GM23338 (cell line): ENCODE data around the gene SLC22A3. TPM values are rescaled to one million over a fixed set of nuclear protein-coding genes. Genes with fewer than 3 reads are reported as not detected.
A peak's percentile ranks its signal among the peaks of the same experiment; 100 is the strongest.

Source experiments
- ATAC-seq: fragments of 200-7000 bp; cut with Tn5 transposase; 3 replicates; pipeline ENCODE4 v1.9.1; 2020
- DNase-seq: peaks from one replicate; pipeline ENCODE4 v3.0.0-alpha.2; 2015; ENCODE audit warnings: low spot score
- H2AFZ ChIP-seq: fragments of 200-600 bp; sonication (generic); 2 replicates; pipeline ENCODE4 v1.8.0; 2016; ENCODE audit warnings: antibody characterized with exemption, mild to moderate bottlenecking, moderate library complexity
- H3F3A ChIP-seq: fragments of 200-600 bp; sonication (generic); replicated peaks from 2 replicates; pipeline ENCODE4 v1.8.0; 2017; ENCODE audit warnings: antibody characterized with exemption, mixed run types, low read depth
- H3K27ac ChIP-seq: fragments of 200-600 bp; sonication (generic); 2 replicates; pipeline ENCODE4 v1.6.1; 2016; ENCODE audit warnings: low read depth
- H3K27me3 ChIP-seq: fragments of 200-600 bp; sonication (generic); 2 replicates; pipeline ENCODE4 v1.8.0; 2016; ENCODE audit warnings: mild to moderate bottlenecking, mixed run types, moderate library complexity; ENCODE audit not compliant: insufficient read depth
- H3K36me3 ChIP-seq: fragments of 200-600 bp; sonication (generic); 2 replicates; pipeline ENCODE4 v1.8.0; 2016; ENCODE audit warnings: mild to moderate bottlenecking; ENCODE audit not compliant: insufficient read depth
- H3K4me1 ChIP-seq: fragments of 200-600 bp; sonication (generic); 2 replicates; pipeline ENCODE4 v1.8.0; 2016; ENCODE audit warnings: mild to moderate bottlenecking, moderate library complexity; ENCODE audit not compliant: insufficient read depth
- H3K4me2 ChIP-seq: fragments of 200-600 bp; sonication (generic); 2 replicates; pipeline ENCODE4 v1.7.1; 2017; ENCODE audit warnings: mixed run types
- H3K4me3 ChIP-seq: fragments of 200-600 bp; sonication (generic); 2 replicates; pipeline ENCODE4 v1.6.1; 2016; ENCODE audit warnings: mixed run types
- H3K79me2 ChIP-seq: fragments of 200-600 bp; sonication (generic); replicated peaks from 2 replicates; pipeline ENCODE4 v1.8.0; 2017; ENCODE audit warnings: mild to moderate bottlenecking; ENCODE audit not compliant: insufficient read depth
- H3K9me2 ChIP-seq: fragments of 200-600 bp; sonication (generic); 2 replicates; pipeline ENCODE4 v1.8.0; 2017; ENCODE audit not compliant: insufficient read depth
- H4K20me1 ChIP-seq: fragments of 200-600 bp; sonication (generic); replicated peaks from 2 replicates; pipeline ENCODE4 v1.8.0; 2017; ENCODE audit warnings: mild to moderate bottlenecking; ENCODE audit not compliant: insufficient read depth
- H3K27ac Mint-ChIP-seq: 2 replicates; pipeline ENCODE4 v1.8.0; 2020; ENCODE audit warnings: inconsistent platforms, mild to moderate bottlenecking, moderate library complexity, mixed read lengths
- H3K27me3 Mint-ChIP-seq: 3 replicates; pipeline ENCODE4 v1.8.0; 2022; ENCODE audit warnings: low read depth, mild to moderate bottlenecking, moderate library complexity, mixed read lengths, inconsistent platforms; ENCODE audit not compliant: insufficient read depth, poor library complexity
- H3K36me3 Mint-ChIP-seq: 3 replicates; pipeline ENCODE4 v1.8.0; 2021; ENCODE audit warnings: low read depth, mild to moderate bottlenecking, inconsistent platforms, moderate library complexity, mixed read lengths
- H3K4me1 Mint-ChIP-seq: 3 replicates; pipeline ENCODE4 v1.8.0; 2020; ENCODE audit warnings: mild to moderate bottlenecking, inconsistent platforms, mixed read lengths
- H3K4me3 Mint-ChIP-seq: 3 replicates; pipeline ENCODE4 v1.8.0; 2021; ENCODE audit warnings: moderate library complexity, mild to moderate bottlenecking, inconsistent platforms, mixed read lengths
- H3K9me3 Mint-ChIP-seq: 3 replicates; pipeline ENCODE4 v1.8.0; 2020; ENCODE audit warnings: moderate library complexity, mild to moderate bottlenecking, inconsistent platforms, mixed read lengths
- CREB1 ChIP-seq: fragments of 250-450 bp; sonication (Bioruptor Pico); IDR thresholded peaks from 2 replicates; pipeline ENCODE4 v1.5.0; 2020; ENCODE audit warnings: low read depth, mild to moderate bottlenecking, moderate library complexity
- CTCF ChIP-seq, 2 experiments: fragments of 200-600 bp in 1 of 2; sonication (generic) in 1 of 2; conservative IDR thresholded peaks; 2 replicates each; pipeline versions ENCODE4 v1.5.1 to v1.6.1; 2016 to 2017; ENCODE audit warnings: antibody characterized with exemption in 2 of 2, low read depth in 2 of 2, mild to moderate bottlenecking in 2 of 2, moderate library complexity in 1 of 2
- EZH2 ChIP-seq: fragments of 200-600 bp; sonication (generic); IDR thresholded peaks from one replicate; pipeline ENCODE4 v1.8.0; 2017; ENCODE audit warnings: antibody characterized with exemption, mild to moderate bottlenecking, low read depth; ENCODE audit not compliant: unreplicated experiment
- EZH2phosphoT487 ChIP-seq: fragments of 200-600 bp; sonication (generic); IDR thresholded peaks from one replicate; pipeline ENCODE4 v1.8.1; 2018; ENCODE audit warnings: antibody characterized with exemption; ENCODE audit not compliant: unreplicated experiment
- JUNB ChIP-seq: IDR thresholded peaks from one replicate; pipeline ENCODE4 v1.6.1; 2016; ENCODE audit warnings: antibody characterized with exemption; ENCODE audit not compliant: unreplicated experiment
- NANOG ChIP-seq: IDR thresholded peaks from 2 replicates; pipeline ENCODE4 v1.6.1; 2016; ENCODE audit warnings: antibody characterized with exemption, borderline replicate concordance
- STAT1 ChIP-seq: IDR thresholded peaks from one replicate; pipeline ENCODE4 v1.6.1; 2016; ENCODE audit warnings: antibody characterized with exemption; ENCODE audit not compliant: unreplicated experiment
- ZNF114 ChIP-seq: fragments of 250-450 bp; sonication (Bioruptor Pico); IDR thresholded peaks from 2 replicates; pipeline ENCODE4 v1.5.0; 2020; ENCODE audit warnings: mild to moderate bottlenecking, moderate library complexity
- ZNF331 ChIP-seq: fragments of 250-450 bp; sonication (Bioruptor Pico); IDR thresholded peaks from 2 replicates; pipeline ENCODE4 v1.5.0; 2020; ENCODE audit warnings: low read depth, mild to moderate bottlenecking, moderate library complexity
- ZNF462 ChIP-seq: fragments of 250-450 bp; sonication (Bioruptor Pico); IDR thresholded peaks from 2 replicates; pipeline ENCODE4 v1.5.0; 2020; ENCODE audit warnings: mild to moderate bottlenecking, moderate library complexity
- polyA plus RNA-seq: library from polyadenylated mRNA; unstranded; fragments of >200 nt; fragmentation: Nextera tagmentation; extraction: Ambion mirVana; gene quantifications from 2 replicates; pipeline ENCODE4 v1.2.1, GENCODE V29; 2016
- total RNA-seq: library from RNA; depleted of rRNA; stranded (reverse); fragments of >200 nt; shearing (Covaris generic); gene quantifications from 2 replicates; pipeline ENCODE4 v1.2.3, GENCODE V29; 2014
- TF ChIP-seq, protein P1 (sequence below): IDR thresholded peaks from 2 replicates; pipeline ENCODE4 v1.6.1; 2016; ENCODE audit warnings: antibody characterized with exemption
- TF ChIP-seq, protein P2 (sequence below): IDR thresholded peaks from one replicate; pipeline ENCODE4 v1.6.1; 2018; ENCODE audit warnings: antibody characterized with exemption; ENCODE audit not compliant: unreplicated experiment

SLC22A3 gene
- total and polyA plus RNA-seq, 2 experiments from 2014 or later: 0.78 to 3.2 TPM

DNA sequence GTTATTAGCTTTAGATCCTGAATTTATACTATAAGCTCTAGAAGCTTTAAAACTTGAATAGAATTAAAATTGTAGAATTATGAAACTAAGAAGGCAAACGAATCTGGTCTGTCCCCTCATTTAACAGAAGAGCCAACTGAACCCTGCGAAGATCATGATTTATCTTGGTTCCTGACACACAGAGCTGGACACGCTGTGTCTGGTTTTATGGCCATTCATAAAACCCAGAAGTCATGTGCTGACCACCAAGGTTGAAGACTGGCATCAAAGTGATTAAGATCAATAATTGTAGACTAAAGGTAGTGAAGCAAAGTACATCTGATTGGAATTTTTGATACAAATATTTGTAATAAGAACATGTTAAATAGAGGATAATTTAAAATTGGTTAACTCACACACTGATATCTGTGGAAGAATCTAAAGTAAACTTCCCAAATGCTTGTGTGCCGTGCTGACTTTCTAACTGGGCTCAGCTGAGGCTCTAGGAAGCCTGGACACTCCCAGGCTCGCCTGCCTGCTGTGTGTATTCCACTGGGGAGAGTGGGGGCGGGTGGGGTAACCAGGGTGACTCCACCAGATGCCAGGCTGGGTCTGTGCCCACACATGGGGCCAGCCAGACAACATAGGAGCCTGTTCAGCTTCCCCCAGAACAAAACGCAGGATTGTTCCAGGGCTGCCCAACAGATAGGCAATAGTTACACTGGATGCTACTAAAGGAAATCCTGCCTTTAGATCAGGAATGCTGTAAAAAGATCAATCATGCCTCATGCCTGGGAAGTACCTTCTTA, 42.1 kb upstream of the SLC22A3 start:
- no peaks in the 10 kb centered on the region for H3K36me3 ChIP-seq
- H3K4me2 ChIP-seq: no peak overlapping the region
- ATAC-seq (no peak), DNase-seq (no peak)
- no peaks in the 10 kb centered on the region for H3K4me1 ChIP-seq
- peak overlapping the region; percentile 76; the same call in 1 of the 2 replicates for H2AFZ ChIP-seq
- no peaks in the 10 kb centered on the region for H3K9me2 ChIP-seq
- H3K79me2 ChIP-seq: no peaks in the 10 kb centered on the region
- peaks cover 2% of the 10 kb centered on the region; the same call in 1 of the 3 replicates for H3K4me1 Mint-ChIP-seq
- H3K27me3 Mint-ChIP-seq: no peaks in the 10 kb centered on the region
- no peak overlapping the region for H3K27ac Mint-ChIP-seq
- no peak overlapping the region for H3K4me3 Mint-ChIP-seq
- H3K27me3 ChIP-seq: no peaks in the 10 kb centered on the region
- H3F3A ChIP-seq: no peaks in the 10 kb centered on the region
- peaks cover 24% of the 10 kb centered on the region for H3K36me3 Mint-ChIP-seq
- no peaks in the 10 kb centered on the region for H4K20me1 ChIP-seq
- H3K4me3 ChIP-seq: no peak overlapping the region
- TF ChIP-seq ZNF331 (CRISPR knock-in tag) (no peak), CREB1 (CRISPR knock-in tag) (no peak), JUNB (no peak), STAT1 (no peak), ZNF462 (CRISPR knock-in tag) (no peak), ZNF114 (CRISPR knock-in tag) (no peak), CTCF (conservative IDR thresholded peaks at IDR 0.05; ENCODE audit: low read depth in 2 of 2) (no peak), EZH2 (no peak), EZH2phosphoT487 (no peak), NANOG (no peak)
- TF ChIP-seq, protein P1, sequence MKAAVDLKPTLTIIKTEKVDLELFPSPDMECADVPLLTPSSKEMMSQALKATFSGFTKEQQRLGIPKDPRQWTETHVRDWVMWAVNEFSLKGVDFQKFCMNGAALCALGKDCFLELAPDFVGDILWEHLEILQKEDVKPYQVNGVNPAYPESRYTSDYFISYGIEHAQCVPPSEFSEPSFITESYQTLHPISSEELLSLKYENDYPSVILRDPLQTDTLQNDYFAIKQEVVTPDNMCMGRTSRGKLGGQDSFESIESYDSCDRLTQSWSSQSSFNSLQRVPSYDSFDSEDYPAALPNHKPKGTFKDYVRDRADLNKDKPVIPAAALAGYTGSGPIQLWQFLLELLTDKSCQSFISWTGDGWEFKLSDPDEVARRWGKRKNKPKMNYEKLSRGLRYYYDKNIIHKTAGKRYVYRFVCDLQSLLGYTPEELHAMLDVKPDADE: no peak
- TF ChIP-seq, protein P2, sequence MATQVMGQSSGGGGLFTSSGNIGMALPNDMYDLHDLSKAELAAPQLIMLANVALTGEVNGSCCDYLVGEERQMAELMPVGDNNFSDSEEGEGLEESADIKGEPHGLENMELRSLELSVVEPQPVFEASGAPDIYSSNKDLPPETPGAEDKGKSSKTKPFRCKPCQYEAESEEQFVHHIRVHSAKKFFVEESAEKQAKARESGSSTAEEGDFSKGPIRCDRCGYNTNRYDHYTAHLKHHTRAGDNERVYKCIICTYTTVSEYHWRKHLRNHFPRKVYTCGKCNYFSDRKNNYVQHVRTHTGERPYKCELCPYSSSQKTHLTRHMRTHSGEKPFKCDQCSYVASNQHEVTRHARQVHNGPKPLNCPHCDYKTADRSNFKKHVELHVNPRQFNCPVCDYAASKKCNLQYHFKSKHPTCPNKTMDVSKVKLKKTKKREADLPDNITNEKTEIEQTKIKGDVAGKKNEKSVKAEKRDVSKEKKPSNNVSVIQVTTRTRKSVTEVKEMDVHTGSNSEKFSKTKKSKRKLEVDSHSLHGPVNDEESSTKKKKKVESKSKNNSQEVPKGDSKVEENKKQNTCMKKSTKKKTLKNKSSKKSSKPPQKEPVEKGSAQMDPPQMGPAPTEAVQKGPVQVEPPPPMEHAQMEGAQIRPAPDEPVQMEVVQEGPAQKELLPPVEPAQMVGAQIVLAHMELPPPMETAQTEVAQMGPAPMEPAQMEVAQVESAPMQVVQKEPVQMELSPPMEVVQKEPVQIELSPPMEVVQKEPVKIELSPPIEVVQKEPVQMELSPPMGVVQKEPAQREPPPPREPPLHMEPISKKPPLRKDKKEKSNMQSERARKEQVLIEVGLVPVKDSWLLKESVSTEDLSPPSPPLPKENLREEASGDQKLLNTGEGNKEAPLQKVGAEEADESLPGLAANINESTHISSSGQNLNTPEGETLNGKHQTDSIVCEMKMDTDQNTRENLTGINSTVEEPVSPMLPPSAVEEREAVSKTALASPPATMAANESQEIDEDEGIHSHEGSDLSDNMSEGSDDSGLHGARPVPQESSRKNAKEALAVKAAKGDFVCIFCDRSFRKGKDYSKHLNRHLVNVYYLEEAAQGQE: no peak
- H3K9me3 Mint-ChIP-seq: peaks cover 39% of the 10 kb centered on the region
- H3K27ac ChIP-seq: no peak overlapping the region
